Hematopoietic multipotent progenitor cell treated with erythropoietin and hydrocortisone succinate and interleukin-3 and kit ligand, for 8 days (in vitro differentiated cells): ENCODE data around the gene ZMIZ1.
A peak's percentile ranks its signal among the peaks of the same experiment; 100 is the strongest.
"Not testable (repeated sequence)": the region's sequence is repeated elsewhere in the genome, so short reads cannot be mapped to it uniquely, and the experiment has no call there.

Source experiments
- DNase-seq: peaks from one replicate; pipeline ENCODE4 v3.0.0-alpha.2; 2015

ZMIZ1 gene

GRCh38 chr10:79274279-79275104, 205.7 kb downstream of the ZMIZ1 start:
- peak; percentile 24 for DNase-seq

- DNase-seq = no peak
Measured at GRCh38 chr10:79275105-79275430, 206.3 kb downstream of the ZMIZ1 start.

- no peak for DNase-seq
Measured at GRCh38 chr10:79275431-79275851, 206.7 kb downstream of the ZMIZ1 start.

- no peak for DNase-seq
Measured at GRCh38 chr10:79277579-79278269, 209.0 kb downstream of the ZMIZ1 start.

- not testable (repeated sequence) for DNase-seq
Measured at GRCh38 chr10:79279047-79279446, 210.3 kb downstream of the ZMIZ1 start.

GRCh38 chr10:79280956-79281355, 212.2 kb downstream of the ZMIZ1 start:
- DNase-seq = no peak

GRCh38 chr10:79282388-79282787, 213.6 kb downstream of the ZMIZ1 start:
- no peak for DNase-seq

- no peak for DNase-seq
Measured at GRCh38 chr10:79283616-79284015, 214.8 kb downstream of the ZMIZ1 start.

GRCh38 chr10:79284158-79284871, 215.5 kb downstream of the ZMIZ1 start:
- no peak for DNase-seq

- DNase-seq = no peak
Measured at GRCh38 chr10:79285315-79286197, 216.8 kb downstream of the ZMIZ1 start.

GRCh38 chr10:79286318-79286951, 217.7 kb downstream of the ZMIZ1 start:
- peak; percentile 75 for DNase-seq

GRCh38 chr10:79287973-79288723, 219.4 kb downstream of the ZMIZ1 start:
- no peak for DNase-seq

- no peak for DNase-seq
Measured at GRCh38 chr10:79289801-79290200, 221.0 kb downstream of the ZMIZ1 start.

GRCh38 chr10:79292026-79292766, 223.4 kb downstream of the ZMIZ1 start:
- peak; percentile 50 for DNase-seq

GRCh38 chr10:79292891-79293746, 224.4 kb downstream of the ZMIZ1 start:
- peak; percentile 71 for DNase-seq

GRCh38 chr10:79293841-79294581, 225.2 kb downstream of the ZMIZ1 start:
- DNase-seq = no peak

- no peak for DNase-seq
Measured at GRCh38 chr10:79295563-79295962, 226.8 kb downstream of the ZMIZ1 start.

GRCh38 chr10:79296431-79296830, 227.7 kb downstream of the ZMIZ1 start:
- no peak for DNase-seq
